Amniotic stem cell (primary cell): ENCODE results near the gene FUT7.

Experiments used
- DNase-seq: peaks from one replicate; lab custom pipeline; 2025; lab: John Stamatoyannopoulos, UW

Gene FUT7

DNA sequence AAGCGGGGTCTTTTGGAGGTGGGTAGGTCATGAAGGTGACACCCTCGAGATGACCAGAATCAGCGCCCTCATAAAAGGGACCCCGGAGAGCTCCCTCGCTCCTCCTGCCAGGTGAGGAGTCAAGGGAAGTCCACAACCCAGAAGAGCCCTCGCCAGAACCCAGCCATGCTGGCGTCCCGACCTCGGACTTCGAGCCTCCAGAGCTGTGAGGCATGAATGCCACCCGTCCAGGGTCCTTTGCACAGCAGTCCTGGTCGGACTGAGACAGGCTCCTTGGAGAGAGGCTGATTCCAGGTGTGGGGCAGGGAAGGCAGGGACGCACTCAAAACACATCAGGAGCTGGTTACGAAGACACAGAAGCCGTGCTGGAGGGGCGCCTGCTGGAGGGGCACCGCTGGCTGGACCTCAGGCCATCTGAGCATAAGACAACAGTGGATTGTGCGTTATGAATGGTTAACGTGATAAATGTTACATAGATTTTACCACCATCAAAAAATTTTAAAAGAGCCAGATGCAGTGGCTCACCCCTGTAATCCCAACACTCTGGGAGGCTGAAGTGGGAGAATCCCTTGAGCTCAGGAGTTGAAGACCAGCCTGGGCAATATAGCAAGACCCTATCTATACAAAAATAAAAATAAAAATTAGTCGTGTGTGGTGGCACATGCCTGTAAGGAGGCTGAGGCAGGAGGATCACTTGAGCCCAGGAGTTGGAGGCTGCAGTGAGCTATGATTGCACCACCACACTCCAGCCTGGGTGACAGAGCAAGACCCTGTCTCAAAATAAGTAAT is 29.8 kb downstream of the FUT7 start:
- DNase-seq: no peak

DNA sequence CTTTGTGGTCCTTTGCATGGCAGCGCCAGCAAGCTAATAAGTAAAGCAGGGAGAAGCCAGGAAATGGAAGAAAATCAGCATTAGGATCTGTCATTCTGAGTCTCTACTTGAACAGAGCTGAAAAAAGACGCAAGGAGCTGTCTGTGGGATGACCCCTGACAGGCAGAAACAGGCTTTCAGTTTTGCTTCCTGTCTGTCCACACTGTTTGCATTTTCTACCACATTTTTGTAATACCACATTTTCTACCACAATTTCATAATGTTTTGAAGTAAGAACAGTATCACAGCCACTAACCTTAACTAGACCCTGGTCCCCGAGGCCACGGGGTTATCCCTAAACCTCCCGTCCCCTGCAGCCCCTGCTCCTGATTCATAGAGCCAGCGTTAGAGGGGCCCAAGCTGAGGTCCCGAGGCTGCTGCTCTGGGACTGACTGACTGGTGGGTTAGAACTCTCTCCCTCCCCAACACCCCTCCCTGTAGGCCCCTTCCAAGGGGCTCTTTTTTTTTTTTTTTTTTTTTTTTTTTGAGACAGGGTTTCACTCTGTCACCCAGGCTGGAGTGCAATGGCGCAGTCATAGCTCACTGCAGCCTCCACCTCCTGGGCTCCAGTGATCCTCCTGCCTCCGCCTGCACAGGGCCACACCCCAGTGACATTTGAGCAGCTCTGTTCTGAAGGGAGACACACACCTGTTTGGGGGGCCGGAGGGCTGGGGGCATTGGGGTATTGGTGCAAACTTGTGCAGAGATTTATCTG is 31.5 kb downstream of the FUT7 start:
- DNase-seq: no peak

DNA sequence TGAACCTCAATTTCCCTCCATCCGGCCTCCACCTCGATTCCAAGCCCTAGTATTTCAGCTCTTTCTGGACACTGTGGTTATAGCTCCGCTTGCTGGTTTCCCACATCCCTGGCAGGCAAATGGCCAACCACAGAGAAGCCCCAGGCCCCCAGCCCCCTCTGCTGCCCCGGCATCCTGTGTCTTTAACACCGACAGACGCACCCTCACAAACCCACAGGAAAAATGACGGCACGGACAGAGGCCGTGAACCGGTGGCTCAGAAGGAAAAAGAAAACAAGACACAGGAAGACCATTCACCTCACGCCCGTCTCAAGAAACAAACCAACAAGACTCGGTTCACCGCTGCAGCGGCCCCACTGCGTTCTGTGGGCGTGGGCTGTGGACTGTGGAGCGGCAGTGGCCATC is 34.1 kb downstream of the FUT7 start:
- no peak for DNase-seq

DNA sequence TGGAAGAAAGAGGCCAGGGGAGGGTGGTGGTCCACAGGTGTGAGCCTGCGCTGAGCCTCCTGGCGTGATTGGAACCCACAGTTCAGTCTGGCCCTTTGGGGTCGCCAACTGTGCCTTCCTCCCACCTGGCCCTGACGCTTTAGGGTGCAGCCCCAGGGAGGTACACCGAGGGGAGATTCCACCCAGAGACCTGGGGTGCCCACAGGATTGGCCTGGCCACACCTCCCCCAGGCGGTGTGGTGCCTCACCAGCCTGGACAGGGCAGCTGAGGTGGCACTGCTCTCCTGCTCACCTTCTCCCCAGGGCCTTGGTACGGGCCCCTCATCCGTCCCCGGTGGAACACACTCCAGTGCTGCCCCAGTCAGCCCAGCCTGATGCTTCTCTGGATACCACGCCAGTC is 34.5 kb downstream of the FUT7 start:
- no peak for DNase-seq

DNA sequence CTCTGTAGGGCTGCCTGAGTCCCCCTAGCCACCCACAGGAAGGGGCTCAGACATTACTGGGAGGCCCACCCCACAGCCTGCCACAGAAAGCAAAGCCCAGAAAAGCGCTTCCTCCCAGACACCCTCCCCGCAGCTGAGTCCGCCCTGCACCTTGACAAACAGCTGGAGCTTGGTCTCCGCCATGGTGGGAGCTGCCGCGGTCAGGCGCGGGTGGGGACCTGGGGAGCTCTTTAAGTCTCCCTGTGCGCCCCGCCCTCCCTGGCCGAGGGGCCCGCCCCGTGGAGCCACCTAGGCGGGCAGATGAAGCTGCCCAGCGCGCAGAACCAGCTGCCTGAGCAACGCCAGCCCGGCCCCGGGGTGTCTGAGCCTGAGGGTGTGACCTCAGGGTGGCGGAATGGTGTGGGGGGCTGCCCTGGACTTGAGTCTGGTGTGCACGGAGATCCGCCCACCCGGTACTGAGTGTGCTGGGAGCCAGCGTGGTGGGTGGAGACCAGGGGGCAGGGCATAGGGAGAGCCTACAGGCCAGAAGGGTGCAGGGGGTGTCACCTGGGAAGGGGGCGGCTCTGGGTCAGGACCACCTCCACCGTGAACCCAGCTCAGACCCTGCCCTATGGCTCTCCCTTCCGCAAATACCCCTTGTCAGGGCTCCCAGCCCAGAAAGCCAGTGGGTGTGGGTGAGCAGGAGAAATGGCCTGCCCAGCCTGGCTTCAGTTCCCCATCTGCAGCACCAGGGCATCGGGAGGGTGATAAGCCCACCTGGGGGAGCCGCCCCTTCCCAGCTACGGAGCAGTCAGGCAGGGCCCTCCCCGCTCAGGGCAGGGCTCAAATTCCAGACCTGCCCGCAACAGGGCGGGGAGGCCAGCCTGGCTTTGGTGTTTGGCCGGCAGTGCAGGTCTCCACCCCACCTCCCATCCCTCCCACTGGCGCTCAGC is 35.3 kb downstream of the FUT7 start, which contains the start of gene CLIC3:
CLIC3 (minus strand) TSS at position 208 of the 932 bp plus-strand sequence; CDS start at position 183, 25 bp downstream.
- DNase-seq: no peak

DNA sequence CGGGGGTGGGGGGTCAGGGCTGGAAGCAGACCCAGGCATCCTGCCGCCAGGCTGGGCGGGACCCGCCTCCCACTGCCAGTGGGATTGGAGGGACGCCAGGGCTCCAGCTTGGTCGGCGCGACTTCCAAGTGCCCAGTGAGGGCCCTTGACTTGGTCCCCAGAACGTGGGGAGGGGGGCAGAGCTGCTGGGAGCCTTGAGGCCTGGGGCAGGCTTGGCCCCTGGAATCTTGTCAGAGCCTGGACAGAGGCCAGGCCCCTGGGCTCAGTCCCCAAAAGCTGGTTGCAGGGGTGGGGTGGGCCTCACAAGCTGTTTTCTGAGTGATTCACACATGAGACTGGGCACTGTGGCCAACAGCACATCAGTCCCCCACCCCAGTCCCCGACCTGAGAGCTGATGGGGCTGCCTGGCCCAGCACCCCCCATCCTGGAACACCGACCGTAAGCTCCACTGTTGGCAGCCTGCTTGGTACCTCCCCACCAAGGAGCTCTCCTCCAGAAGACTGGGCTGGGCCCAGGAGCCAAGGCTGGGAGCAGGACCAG is 36.0 kb downstream of the FUT7 start:
- DNase-seq: no peak

DNA sequence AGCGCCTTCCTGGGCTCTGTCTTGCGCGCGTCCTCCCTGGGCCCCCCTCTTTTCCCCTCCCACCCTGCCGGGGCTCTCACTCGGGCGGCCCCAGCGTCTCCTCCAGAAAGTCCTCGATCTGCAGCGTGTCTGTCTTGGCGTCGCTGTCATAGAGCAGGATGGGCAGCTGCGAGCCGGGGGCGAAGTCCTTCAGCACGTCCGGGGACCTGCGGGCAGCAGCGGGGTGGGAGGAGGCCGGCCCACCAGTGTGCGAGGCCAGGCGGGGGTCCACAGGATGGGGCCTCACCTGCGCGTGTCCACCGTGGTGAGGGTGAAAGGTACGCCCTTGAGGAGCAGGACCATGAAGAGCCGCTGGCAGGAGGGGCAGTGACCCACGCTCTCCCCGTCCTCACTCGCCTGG is 36.5 kb downstream of the FUT7 start:
- no peak for DNase-seq

DNA sequence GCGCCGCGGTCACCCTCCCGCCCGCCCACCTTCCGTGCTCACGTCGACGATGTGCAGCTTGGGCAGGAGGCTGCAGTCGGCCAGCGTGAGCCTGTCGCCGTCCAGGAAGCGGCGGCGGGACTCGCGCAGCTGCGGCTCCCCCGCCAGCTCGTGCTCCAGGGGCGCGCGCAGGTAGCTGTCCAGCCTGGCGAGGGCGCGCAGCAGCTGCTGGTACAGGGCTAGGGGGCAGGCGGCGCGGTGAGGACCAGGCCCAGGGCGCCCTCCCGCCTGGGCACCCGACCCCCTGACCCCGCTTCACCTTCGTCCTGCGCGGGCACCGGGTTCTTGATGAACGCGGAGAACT is 37.0 kb downstream of the FUT7 start:
- DNase-seq: no peak

DNA sequence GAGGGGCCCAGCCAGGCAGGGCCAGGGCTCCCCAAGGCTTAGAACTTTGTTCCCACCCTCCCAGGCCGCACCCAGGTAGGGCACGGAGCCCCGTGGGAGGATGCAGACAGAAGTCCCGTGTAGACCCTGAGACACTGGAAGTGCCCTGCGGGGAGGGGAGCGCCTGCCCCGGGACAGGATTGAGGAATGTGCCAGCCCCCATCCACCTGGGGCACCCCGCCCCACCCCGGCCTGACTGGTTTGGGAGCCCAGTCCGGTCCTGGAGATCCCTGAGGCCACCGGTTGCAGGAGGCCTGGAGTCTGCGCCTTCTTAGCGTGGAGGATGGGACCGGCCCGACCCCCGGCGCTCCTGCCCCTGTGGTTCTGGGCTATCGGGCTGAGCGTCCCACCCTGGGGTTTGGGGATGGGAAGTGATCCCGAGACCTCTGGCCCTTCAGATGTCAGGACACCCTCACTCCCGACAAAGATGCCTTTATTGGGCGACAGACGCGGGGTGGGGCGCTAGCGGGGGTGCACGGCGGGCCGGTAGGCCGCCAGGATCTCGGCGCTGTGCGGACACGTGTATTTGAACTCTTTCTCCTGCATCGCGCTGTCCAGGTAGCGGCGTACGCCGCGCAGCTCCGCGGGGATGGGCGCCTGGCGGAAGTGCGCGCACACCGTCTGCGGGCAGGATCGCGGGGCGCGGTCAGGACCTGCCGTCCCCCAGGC is 37.6 kb downstream of the FUT7 start:
- DNase-seq: no peak

DNA sequence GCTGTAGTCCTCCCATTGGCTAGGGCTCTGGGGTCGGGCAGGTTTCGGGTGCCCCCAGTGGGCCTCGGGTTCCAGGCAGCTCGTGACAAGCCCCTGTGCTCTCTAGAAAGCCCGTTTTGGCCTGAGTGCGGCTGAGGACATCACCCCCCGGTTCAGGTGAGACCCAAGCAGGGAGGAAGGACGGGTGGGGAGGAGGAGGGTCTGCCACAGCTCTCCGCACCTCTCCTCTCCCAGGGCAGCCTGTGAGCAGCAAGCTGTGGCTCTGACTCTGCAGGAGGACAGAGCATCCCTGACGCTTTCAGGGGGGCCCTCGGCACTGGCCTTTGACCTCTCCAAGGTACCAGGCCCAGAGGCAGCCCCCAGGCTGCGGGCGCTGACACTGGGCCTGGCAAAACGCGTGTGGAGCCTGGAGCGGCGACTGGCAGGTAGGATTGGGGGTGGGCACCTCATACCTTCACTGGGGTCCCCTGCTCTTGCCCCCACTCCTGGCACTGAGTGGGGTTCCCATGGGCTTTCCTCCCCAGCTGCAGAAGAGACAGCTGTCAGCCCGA is 39.0 kb downstream of the FUT7 start:
- no peak for DNase-seq

DNA sequence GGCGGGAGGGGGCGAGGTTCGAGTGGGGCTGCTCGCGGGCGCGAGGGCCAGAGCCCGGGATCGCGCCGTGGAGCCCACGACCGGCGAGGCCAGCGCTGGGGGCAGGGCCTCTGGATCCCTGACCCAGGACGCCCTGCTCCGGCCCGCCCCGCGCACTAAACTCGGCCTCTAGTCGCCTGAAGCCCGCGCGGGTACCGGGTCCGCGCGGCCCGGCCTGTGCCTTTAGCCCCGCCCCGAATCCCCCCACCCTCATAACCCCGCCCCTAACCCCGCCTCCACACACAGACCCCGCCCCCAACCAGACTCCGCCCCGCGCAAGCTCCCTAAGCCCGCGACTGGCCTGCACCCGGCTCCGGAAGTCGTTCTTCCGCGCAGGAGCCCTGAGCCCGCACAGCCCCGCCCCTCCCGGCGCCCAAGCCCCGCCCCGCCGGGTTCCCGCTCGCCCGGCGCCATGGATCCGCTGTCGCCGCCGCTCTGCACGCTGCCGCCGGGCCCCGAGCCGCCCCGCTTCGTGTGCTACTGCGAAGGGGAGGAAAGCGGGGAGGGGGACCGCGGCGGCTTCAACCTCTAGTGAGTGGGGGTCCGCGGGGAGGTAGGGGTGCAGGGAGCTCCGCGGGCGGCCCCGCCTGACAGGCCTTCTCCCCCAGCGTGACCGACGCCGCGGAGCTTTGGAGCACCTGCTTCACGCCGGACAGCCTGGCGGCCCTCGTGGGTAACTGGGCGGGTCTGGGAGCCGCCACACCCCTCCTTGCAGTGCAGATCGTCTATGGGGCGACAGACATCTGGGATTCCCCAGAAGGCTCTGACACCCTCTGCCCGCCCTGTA is 39.7 kb downstream of the FUT7 start, which contains the start of gene PAXX:
PAXX (plus strand) TSS at position 430 of the 826 bp plus-strand sequence; CDS start at position 452, 22 bp downstream.
- DNase-seq: peak; percentile 63

DNA sequence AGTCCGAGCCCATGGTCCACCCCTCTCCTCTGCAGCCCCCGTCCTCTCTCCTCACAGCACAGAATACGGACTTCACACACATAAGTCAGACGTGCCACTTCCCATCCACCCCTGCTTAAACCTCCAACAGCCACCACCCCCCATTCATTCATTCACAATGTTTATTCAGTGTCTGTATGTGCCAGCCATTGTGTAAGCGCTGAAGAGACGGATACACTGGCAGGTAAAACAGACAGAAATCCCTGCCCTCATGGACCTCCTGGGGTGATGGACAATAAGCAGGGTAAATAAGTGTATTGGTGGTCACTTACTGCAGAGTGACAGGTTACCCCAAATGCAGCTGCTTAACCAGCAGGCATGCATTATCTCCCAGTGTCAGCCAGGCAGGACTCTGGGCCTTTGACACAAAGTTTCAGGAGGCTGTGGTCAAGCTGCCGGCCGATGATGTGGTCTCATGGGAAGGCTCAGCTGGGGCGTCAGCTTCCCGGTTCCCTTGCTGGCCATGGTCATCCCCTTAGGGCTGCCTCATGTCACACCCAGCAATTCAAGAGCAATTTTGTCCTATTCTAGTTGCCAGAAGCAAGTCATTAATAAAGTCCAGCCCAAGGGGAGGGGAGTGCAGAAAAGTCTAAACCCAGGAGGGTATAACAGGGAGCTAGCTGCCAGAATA is 41.5 kb downstream of the FUT7 start:
- DNase-seq: no peak

DNA sequence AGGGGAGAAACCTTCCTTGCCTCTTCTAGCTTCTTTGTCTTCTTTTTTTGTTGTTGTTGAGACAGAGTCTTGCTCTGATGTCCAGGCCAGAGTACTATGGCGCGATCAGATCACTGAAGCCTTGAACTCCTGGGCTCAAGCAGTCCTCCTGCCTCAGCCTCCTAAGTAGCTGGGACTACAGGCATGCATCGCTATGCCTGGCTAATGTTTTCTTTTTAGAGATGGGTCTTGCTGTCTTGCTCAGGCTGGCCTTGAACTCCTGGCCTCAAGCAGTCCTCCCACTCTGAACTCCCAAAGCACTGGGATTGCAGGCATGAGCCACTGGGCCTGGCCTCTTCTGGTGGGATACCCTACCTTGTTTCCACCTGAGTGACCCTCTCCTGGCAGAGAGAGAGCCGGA is 43.0 kb downstream of the FUT7 start:
- DNase-seq: no peak

DNA sequence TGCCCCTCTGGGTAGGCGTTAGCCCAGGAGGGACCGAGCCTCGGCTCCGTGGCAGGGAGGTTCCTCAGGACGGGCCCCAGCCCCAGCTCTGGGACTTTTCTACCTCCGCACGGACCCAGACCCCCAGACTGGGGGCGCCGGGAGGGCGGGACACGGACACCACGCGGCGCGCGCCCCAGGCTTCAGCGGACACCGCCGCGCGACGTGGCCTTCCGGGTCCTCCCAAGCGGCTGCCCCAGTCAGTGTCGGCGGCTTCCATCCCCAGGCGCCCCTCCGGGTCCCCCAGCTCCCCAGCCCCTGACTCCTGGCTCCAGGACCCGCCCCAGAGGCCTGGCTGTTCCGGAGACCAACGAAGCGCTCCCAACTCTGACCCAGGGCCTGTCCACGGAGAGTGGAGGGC is 46.0 kb downstream of the FUT7 start:
- DNase-seq: no peak

DNA sequence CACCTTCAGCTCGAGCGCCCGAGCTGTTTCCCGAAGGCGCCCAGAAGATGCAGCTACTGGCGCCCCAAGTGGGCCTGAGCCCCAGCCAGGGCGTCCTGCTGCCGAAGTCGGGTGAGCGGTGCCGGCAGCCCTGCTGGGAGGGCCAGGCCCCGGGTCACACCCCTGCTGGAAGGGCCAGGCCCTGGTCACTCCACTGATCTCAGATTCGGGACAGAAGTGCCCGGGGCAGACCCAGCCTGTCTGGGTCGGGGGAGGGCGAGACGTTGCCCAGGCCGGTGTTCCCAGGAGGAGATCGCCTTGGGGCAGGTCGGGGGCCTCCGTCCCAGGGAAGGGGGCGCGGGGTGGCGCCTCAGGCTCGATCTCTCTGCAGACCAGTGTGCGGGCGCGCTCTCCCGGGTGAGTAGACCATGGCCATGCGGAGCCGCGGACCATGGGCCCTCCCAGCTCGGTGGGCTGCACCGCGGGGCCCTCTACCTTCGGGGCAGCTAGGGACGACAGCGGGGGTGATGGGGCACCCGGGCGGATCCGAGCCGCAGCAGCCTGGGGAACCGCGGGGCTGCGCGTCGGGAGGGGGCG is 46.8 kb downstream of the FUT7 start:
- DNase-seq: no peak

DNA sequence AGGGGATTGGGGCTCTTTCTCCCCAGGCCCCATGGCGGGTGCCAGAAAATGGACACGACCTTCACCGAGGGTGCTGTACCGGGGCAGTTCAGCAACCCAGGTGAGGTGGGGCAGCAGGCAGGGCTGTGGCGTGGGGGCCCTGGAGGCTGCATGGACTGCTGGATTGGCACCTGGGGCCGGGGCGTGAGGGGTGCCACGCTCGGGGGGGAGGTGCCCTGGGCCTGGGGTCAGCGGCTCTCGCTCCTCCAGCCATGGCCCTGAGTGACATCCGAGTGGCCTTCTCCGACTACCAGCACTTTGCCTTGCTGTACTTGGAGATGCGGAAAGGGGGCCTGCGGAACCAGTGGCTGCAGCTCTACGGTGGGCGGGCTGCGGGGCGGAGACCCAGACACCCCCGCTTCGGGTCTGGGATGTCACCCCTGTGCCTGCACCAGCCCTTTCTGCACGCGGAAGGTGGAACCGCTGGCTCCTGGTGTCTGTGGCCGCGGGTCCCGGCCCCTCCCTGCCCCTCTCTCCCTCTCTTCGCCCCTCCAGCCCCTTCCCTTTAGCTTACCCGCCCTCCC is 47.3 kb downstream of the FUT7 start:
- no peak for DNase-seq

DNA sequence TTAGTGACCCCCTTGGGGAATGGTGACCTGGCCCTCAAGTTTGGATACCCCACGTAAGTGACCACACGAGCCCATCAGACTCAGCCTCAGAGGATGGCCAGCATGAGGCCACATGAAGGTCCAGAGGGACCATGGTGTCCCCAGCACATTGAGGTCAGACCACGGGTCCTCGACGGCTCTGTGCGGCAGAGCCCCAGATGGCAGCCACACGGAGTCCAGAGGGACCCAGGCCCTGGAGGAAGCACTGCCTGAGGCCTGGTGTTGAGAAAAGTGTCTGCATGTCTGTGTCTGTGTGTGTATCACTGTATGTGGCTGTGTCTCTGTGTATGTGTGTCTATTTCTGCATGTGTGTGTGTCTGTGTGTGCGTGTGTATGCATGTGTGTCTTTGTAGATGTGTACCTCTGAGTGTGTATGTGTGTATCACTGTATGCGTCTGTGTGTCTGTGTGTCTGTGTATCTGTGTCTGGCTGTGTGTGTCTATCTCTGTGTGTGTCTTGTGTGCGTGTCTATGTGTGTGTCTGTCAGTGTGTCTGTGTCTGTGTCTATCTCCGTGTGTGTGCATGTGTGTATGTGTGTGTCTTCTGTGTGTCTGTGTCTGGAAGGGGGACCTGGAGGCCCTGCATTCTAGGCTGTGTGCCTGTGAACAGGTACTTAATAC is 48.1 kb downstream of the FUT7 start:
- no peak for DNase-seq

DNA sequence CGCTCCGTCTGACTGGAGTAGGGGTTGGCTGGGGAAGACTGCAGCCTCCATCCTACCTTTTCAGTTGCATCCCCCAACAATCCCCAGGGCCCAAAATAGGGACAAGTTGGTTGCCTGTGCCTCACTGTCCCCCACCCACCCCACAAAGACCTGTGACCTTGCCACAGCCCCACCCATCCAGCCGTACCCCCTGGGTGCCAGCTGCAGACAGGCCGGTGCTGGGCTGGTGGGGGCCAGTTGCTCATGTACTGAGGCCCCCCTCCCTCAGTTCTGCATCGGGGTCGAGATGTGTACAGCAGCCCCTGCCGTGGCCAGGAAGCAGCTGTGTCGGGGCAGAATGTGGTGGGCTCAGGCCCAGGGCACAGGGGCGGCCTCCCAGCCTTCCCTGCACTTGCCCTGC is 48.7 kb downstream of the FUT7 start:
- DNase-seq: no peak
